Limb (tissue), 2 donors: Measurements from ENCODE around the gene SMYD4.
"Not testable (repeated sequence)": the region's sequence is repeated elsewhere in the genome, so short reads cannot be mapped to it uniquely, and the experiment has no call there.

Source experiments
- DNase-seq, 2 donors: peaks; one replicate each; pipeline ENCODE4 v3.0.0-alpha.2; 2016; ENCODE audit errors: extremely low spot score in 2 of 2

Gene SMYD4

DNA sequence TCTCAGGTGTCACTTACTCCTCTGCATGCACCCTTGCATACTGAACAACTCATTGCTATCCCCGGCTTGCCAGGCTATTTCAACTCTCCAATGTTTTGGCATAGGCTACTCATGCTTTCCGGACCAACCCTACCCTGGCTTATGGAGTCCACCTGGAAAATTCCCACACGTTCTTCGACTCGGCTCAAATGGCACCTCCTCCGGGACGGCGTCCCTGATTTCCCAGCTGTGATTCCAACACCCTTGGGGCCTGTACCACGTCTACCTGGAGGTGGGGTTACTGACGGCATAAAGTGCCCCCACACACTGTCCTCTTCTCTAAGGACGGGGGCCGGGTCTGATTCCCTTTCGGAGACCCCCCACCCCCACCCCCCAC lies 498 bp downstream of the SMYD4 start:
- DNase-seq, result peak in 1 of 2 donors; percentile 3

DNA sequence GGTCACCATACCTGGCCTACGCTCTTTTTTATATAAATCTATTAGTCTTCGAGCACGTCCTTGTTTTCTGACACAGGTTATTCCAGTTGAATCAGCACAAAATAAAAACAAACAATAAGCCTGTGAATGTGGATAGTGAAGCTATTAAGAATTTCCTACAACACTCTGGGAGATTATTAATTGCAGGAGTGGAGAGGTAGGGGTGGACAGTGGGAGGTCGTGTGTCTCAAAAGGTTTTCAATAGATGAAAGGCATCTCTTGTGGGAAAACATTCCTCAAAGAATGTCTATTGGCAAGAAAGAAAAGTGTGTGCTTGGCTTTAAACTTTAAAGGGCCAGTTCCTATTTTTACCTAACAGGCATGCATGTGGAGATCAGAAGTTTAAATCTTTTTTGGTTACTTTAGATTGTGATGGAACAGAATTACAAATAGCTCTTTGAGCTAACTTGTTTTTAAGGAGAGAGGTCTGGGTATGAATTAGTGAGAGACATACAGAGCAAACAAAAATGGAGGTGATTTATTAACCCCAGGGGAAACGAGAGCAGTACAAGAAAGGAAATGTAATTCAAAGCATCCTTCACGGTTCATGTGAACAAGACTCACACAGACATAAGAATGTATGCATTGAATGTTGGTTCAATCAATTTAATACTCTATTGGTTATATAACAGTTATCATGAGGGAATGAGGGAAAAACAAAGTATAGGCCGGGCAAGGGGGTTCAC lies 9.0 kb downstream of the SMYD4 start:
- no peak for DNase-seq

- DNase-seq, result no peak
Observed at GRCh38 chr17:1813088-1813487, 16.6 kb downstream of the SMYD4 start.

GRCh38 chr17:1810450-1811103 lies 19.1 kb downstream of the SMYD4 start:
- DNase-seq, result no peak

- not testable (repeated sequence) for DNase-seq
Observed at GRCh38 chr17:1809815-1810214, 19.9 kb downstream of the SMYD4 start.

- DNase-seq, result no peak
Observed at GRCh38 chr17:1808644-1809043, 21.1 kb downstream of the SMYD4 start.

DNA sequence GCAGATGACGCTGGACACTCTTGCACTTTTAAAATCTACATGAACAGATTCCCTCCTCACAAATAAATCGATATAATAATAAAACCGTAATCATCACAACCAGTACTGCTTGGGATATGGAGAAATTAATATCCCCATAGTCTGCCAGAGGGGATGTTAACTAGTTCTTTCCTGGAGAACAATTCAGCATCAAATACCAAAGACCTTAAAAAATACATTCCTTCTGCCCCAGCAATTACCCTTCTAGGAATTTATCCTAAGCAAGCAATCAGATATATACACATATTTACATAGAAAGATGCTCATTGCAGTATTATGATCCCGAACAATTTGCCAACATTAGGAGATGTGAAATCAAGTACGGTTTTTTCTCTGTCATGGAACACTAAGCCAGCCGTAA lies 21.8 kb downstream of the SMYD4 start:
- no peak for DNase-seq

DNA sequence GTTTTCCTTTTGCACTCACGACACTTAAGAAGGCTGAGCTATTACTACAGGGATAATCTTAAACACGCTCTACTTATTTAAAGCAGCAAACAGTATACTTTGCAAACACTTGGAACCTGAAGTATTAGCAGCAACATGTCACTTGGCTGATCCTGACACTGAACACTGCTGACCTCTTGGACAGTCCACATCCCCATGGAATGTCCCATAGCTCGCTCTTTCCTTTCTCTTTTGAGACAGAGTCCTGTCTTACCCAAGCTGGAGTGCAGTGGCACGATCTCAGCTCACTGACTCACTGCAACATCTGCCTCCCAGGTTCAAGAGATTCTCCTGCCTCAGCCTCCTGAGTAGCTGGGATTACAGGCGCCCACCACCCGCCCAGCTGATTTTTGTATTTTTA lies 26.4 kb downstream of the SMYD4 start:
- no peak for DNase-seq

DNA sequence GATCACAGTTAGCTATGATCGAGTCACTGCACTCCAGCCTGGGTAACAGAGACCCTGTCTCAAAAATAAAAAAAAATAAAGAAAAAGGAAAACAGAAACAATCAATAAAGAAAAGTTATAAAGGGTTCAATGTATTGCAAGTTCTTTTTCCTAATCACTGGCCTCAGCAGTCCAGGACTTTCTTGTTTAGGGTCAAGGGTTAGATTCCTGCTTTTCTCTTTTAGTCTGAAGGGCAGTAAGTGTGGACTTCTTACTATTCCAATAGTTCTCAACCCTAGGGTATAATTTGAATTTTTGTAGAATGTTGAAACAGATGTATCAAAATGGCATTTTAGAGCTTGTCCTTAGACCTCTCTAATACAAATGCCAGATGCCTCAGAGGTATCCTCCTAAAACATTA lies 27.3 kb downstream of the SMYD4 start:
- no peak for DNase-seq

- DNase-seq, result no peak
Observed at GRCh38 chr17:1800712-1801111, 29.0 kb downstream of the SMYD4 start.

DNA sequence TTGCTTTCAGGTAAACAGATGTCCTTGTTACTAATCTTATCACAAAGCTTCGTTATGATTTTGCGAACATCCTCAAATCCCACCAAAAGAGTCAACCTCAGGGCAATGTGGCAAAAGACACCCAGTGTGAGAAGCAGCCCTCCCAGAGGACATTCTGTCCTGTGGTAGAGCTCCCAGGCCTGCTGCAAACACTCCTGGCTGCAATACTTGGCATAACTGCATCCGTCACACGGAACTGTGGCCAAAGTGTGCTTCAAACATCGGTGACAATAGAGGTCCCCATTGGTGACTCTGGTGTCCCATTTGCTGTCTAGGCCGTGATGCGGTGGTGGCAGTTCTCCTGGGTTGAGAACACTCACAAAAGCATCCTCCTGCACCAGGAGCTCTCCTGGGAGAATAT lies 29.5 kb downstream of the SMYD4 start:
- no peak for DNase-seq

DNA sequence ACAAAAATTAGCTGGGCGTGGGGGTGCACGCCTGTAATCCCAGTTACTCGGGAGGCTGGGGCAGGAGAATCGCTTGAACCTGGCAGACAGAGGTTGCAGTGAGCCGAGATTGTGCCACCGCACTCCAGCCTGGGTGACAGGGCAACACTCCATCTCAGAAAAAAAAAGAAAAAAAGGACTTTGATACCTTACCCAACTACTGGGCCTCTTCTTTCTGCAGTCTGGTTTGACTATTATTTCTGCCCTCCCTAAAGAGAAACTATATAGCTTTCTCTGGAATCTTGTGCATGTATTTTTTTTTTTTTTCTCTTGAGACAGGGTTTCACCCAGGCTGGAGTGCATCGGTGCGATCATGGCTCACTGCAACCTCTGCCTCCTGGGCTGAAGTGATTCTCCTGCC lies 31.9 kb downstream of the SMYD4 start:
- DNase-seq, result not testable (repeated sequence)

GRCh38 chr17:1797323-1797722 lies 32.4 kb downstream of the SMYD4 start:
- DNase-seq, result no peak

DNA sequence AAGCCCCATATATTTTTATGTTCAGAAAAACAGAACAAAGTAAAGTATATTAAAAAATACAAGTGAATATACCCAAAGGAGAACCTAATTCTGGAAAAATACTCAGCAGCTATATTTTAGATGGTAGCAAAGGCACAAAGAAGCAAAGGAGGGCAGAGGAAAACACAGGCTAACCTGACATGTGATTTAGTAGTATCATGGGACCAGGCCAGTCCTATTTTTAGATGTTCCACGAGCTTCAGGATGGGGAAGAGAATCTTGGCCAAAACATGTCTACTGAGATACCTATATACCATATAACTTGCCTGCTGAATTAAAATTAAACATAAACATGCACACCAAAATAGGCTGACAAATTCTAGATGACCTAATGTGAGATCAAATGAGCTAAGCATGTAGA lies 32.9 kb downstream of the SMYD4 start:
- peak in 1 of 2 donors; percentile 7 for DNase-seq

GRCh38 chr17:1793447-1793806 lies 36.3 kb downstream of the SMYD4 start:
- DNase-seq, result no peak

DNA sequence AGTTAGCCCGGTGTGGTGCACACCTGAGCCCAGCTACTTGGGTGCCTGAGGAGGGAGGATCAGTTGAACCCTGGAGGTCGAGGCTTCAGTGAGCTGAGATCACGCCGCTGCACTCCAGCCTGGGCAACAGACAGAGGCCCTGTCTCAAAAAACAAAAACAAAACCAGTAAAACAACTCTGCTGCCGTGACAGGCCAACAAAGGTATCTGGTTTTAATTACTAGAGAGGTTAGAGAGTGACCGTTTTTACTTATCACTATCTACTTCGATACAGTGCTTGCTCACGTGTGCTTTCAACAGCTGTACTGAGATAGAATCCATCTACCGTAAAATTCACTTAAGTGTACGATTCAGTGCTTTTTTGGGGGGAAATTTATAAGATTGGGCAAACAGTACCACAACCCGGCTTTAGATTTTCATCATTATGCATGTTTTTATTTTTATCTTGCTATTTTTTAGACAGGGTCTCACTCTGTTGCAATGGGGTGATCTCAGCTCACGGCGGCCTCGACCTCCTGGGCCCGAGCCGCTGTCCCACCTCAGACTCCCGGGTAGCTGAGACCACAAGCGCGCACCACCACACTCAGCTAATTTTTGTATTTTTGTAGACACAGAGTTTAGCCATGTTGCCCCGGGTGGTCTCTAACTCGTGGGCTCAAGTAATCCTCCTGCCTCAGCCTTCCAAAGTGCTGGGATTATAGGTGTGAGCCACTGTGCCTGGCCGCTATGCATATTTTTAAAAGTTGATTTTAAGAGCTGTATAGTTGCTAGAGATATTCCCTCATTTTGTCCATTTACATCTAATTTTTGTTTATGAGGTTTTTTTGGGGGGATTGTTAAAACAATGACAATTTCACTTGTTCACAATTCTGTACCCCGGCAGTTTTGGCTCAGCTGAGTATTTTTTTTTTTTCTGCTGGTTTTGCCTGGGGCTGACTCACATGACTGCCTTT lies 36.9 kb downstream of the SMYD4 start:
- no peak for DNase-seq

DNA sequence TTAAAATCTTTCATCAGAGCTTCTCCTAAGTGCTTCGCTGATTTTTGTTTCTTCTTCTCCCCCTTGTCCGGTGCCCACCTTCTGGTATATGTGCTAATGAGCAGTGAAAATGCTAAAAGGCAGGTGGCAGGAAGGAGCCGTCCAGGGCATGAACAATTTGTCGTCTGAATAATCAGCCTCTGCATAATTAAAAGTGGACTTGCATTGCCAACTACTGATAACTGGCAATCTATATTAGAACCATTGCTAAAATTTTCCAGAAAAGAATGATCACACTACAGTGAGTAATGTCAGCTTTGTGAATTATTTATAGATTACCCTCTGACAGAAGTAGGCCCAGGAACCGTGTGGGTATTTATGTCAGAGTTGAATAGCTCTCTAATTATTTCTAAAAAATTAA lies 39.8 kb downstream of the SMYD4 start:
- DNase-seq, result no peak

GRCh38 chr17:1787301-1787902 lies 42.3 kb downstream of the SMYD4 start:
- DNase-seq, result no peak

DNA sequence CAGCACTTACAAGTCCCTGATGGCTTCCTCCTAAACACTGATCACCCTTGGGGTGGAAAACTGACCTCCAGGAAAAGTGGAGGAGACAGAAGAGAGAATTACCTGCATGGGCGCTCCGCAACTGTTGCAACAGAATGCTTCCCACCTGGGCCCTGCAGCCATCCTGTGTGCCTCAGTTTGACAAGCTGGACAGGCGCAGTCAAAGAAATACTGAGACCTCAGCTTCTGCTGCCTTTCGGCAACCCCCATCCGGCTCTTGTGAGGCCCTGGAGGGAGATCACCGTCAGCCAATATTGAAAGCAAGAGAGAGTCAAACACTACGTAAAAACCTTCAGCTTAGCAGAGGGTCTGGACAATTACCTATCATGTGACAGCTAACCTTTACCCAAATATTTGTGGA lies 43.0 kb downstream of the SMYD4 start:
- DNase-seq, result no peak

- no peak for DNase-seq
Observed at GRCh38 chr17:1785930-1786329, 43.8 kb downstream of the SMYD4 start.

DNA sequence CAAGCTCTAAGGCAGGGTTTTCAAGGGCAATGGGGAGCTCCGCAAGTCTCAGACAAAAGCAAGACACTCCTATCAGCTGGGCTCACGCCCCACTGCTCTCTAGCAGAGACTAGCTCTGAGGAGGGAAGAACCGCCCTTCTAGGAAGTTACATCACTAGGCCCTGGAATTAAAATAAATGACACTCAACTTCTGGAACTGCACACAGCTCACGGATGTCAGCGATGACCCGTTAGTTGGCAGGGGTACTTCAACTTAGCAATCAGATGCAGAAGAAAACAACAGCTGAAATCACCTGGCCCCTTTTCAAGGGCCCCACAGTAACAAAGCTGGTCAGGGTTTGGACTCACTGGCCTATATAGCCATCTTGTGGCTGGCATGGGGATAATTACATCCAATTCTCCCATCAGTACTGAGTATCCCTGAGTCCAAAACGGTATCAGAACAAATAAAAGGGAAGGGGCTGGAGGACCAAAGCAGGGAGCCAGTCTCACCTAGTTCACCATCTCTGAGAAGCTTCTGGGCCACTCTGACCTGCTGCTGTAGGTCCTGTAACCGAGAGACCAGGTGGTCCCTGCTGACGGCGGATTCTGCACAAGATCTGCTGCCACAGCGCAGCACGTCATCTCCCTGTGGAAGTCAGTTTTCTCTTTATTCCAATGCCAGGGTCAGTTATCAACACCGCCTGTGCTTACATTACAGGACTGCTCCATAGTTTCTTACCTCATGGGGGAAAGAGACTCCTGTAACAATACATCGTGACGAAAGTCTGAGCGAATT lies 45.7 kb downstream of the SMYD4 start:
- peak; percentile 60 to 87 for DNase-seq
